Stomach (tissue), 9 donors: ENCODE results near the gene SLC25A40. TPM values are rescaled to one million over a fixed set of nuclear protein-coding genes. Genes with fewer than 3 reads are reported as not detected.

ENCODE experiments used
- DNase-seq, 2 donors: peaks; one replicate each; pipeline versions ENCODE4 v3.0.0 to v3.0.0-alpha.2; 2013 to 2019
- H3K27ac ChIP-seq, 5 donors: fragments of 200-600 bp in 4 of 5; sonication (generic) in 4 of 5; one replicate each; pipeline ENCODE4 v1.5.1; 2013 to 2019; ENCODE audit warnings: mild to moderate bottlenecking in 1 of 5, moderate library complexity in 1 of 5
- H3K27me3 ChIP-seq, 3 donors: fragments of 200-600 bp; sonication (generic); one replicate each; pipeline ENCODE4 v1.5.1; 2017 to 2019; ENCODE audit warnings: mixed run types in 1 of 3
- H3K36me3 ChIP-seq, 4 donors: fragments of 200-600 bp; sonication (generic); 1 replicate in 3 of 4; 2 replicates in 1 of 4; pipeline ENCODE4 v1.5.1; 2016 to 2019
- H3K4me1 ChIP-seq, 4 donors: fragments of 200-600 bp; sonication (generic); one replicate each; pipeline ENCODE4 v1.5.1; 2016 to 2019
- H3K4me3 ChIP-seq, 4 donors: fragments of 200-600 bp; sonication (generic) in 3 of 4; one replicate each; pipeline ENCODE4 v1.5.1; 2016 to 2019; ENCODE audit warnings: mild to moderate bottlenecking in 1 of 4
- H3K9me3 ChIP-seq, 4 donors: fragments of 200-600 bp; sonication (generic); one replicate each; pipeline ENCODE4 v1.5.1; 2016 to 2019
- CTCF ChIP-seq, 7 experiments: fragments of 450-650 bp in 4 of 7; fragments of 200-600 bp in 3 of 7; sonication (generic) in 3 of 7; IDR thresholded peaks; one replicate each; pipeline ENCODE4 v1.5.1; 2016 to 2019; ENCODE audit warnings: antibody characterized with exemption in 7 of 7, control low read depth in 2 of 7, mild to moderate bottlenecking in 1 of 7
- EP300 ChIP-seq: sonication (generic); formaldehyde crosslinking; IDR thresholded peaks from one replicate; pipeline ENCODE4 v1.6.1; 2017; ENCODE audit warnings: antibody characterized with exemption
- POLR2A ChIP-seq, 4 donors: fragments of 450-650 bp; IDR thresholded peaks; one replicate each; pipeline ENCODE4 v1.6.1; 2016; ENCODE audit warnings: antibody characterized with exemption in 4 of 4, control low read depth in 2 of 4, mild to moderate bottlenecking in 1 of 4, moderate library complexity in 1 of 4
- POLR2AphosphoS5 ChIP-seq, 3 donors: sonication (generic); formaldehyde crosslinking; IDR thresholded peaks; one replicate each; pipeline ENCODE4 v1.6.1; 2016; ENCODE audit warnings: antibody characterized with exemption in 3 of 3
- WGBS, 5 donors: extraction: QIAGEN DNeasy Blood & Tissue Kit in 3 of 5; methylation state at CpG; one replicate each; pipeline versions ENCODE4 v1.1.5 to v1.1.7; 2013 to 2018; 5-methylcytosine and 5-hydroxymethylcytosine counted together
- intact Hi-C: fragments of 100-400 bp; cut with DNase I; formaldehyde crosslinking; loops from one replicate; pipeline ENCODE4 v1.15.1; 2023; ENCODE audit warnings: low total_unique reads
- polyA plus RNA-seq, 3 donors: library from polyadenylated mRNA; stranded (reverse); fragments of 200-250 nt; gene quantifications; one replicate each; pipeline ENCODE4 v1.2.3, GENCODE V29; 2013
- total RNA-seq, 5 donors: library from RNA; depleted of rRNA; stranded (reverse); fragments of >200 nt; gene quantifications; one replicate each; pipeline versions ENCODE4 v1.1.0 to v1.2.3, GENCODE V29; 2014 to 2016
- donor health status: healthy with polysubstance abuse.
- donor health status: Bipolar disorder and iron deficiency.
- donor health status: healthy.

Gene SLC25A40
- total and polyA plus RNA-seq, 8 donors: 3.5 to 22.0 (median 8.1) TPM; not detected in 1

GRCh38 chr7:87797395-87797794, 78.8 kb downstream of the SLC25A40 start:
- Histone ChIP-seq H3K9me3 (no peaks in the 10 kb centered on the region), H3K27me3 (no peaks in the 10 kb centered on the region), H3K27ac (no peak overlapping the region), H3K36me3 (no peaks in the 10 kb centered on the region), H3K4me1 (no peaks in the 10 kb centered on the region), H3K4me3 (no peak overlapping the region)
- intact Hi-C loops: no loop called here
- no peak for DNase-seq
- 21 to 51% (median 27%) methylated on average over 1 of the region's 1 CpG for WGBS, 5 donors
- TF ChIP-seq EP300: no peak
- no peak for TF ChIP-seq POLR2AphosphoS5 (IDR thresholded peaks at IDR 0.05)
- TF ChIP-seq CTCF (IDR thresholded peaks at IDR 0.05): no peak
- TF ChIP-seq POLR2A (IDR thresholded peaks at IDR 0.05): no peak

GRCh38 chr7:87785368-87785995, 90.7 kb downstream of the SLC25A40 start:
- no peak for TF ChIP-seq POLR2AphosphoS5 (IDR thresholded peaks at IDR 0.05)
- no peak for TF ChIP-seq CTCF (IDR thresholded peaks at IDR 0.05)
- WGBS, 5 donors: 77 to 83% (median 80%) methylated on average over 4 of the region's 4 CpGs
- H3K27ac ChIP-seq: no peak overlapping the region

GRCh38 chr7:87784424-87784823, 91.7 kb downstream of the SLC25A40 start:
- no peaks in the 10 kb centered on the region for H3K4me1 ChIP-seq
- no peak for DNase-seq
- intact Hi-C loops: no loop called here
- H3K27ac ChIP-seq: no peak overlapping the region
- no peaks in the 10 kb centered on the region for H3K36me3 ChIP-seq
- no peak for TF ChIP-seq CTCF (IDR thresholded peaks at IDR 0.05)
- no peak for TF ChIP-seq POLR2AphosphoS5 (IDR thresholded peaks at IDR 0.05)
- no peak for TF ChIP-seq POLR2A (IDR thresholded peaks at IDR 0.05)
- no peak for TF ChIP-seq EP300
- no peaks in the 10 kb centered on the region for H3K27me3 ChIP-seq
- no peak overlapping the region for H3K4me3 ChIP-seq
- H3K9me3 ChIP-seq: peaks cover 0 to 7% (median 0%) of the 10 kb centered on the region in 4 donors

More at GRCh38 chr7:87785368-87785995, 90.7 kb downstream of the SLC25A40 start:
- intact Hi-C loops: no loop called here
- Histone ChIP-seq H3K36me3 (no peaks in the 10 kb centered on the region), H3K27me3 (no peaks in the 10 kb centered on the region), H3K4me3 (no peak overlapping the region), H3K4me1 (no peaks in the 10 kb centered on the region), H3K9me3 (peaks cover 0 to 7% (median 0%) of the 10 kb centered on the region in 4 donors)
- DNase-seq: no peak

Other genes starting within 250 kb of the SLC25A40 start
- 1 to 10 TPM in 3 of 5 donors, under 1 TPM in 1, not detected in 1; 0.45 to 3.6 (median 3.5) TPM for gene RUNDC3B, start 248.0 kb downstream of the SLC25A40 start, total RNA-seq
- gene RUNDC3B, start 248.0 kb downstream of the SLC25A40 start, polyA plus RNA-seq: under 1 TPM in 2 of 3 donors, not detected in 1; 0.15 to 0.63 TPM
- gene DBF4, start 133 bp upstream of the SLC25A40 start, total RNA-seq: 10 to 100 TPM in 4 of 5 donors, 1 to 10 TPM in 1; 2.0 to 29.9 (median 12.0) TPM
- gene DBF4, start 133 bp upstream of the SLC25A40 start, polyA plus RNA-seq: 1 to 10 TPM; 4.1 to 6.6 (median 5.9) TPM
- gene ADAM22, start 57.9 kb upstream of the SLC25A40 start, total RNA-seq: 10 to 100 TPM in 2 of 5 donors, 1 to 10 TPM in 1, under 1 TPM in 1, not detected in 1; 0.29 to 16.8 (median 5.9) TPM
- gene ADAM22, start 57.9 kb upstream of the SLC25A40 start, polyA plus RNA-seq: under 1 TPM; 0.06 to 0.15 (median 0.15) TPM